GM19372 (cell line): ENCODE results near the gene BCL3.

ENCODE experiments used
- ATAC-seq: cut with Tn5 transposase; IDR thresholded peaks from one replicate; pipeline ENCODE4 v1.9.1; 2021; ENCODE audit warnings: mild to moderate bottlenecking, low read depth, moderate library complexity; ENCODE audit not compliant: unreplicated experiment

BCL3 gene

GRCh38 chr19:44782729-44783128 lies 34.2 kb downstream of the BCL3 start:
- ATAC-seq = no peak

- no peak for ATAC-seq
Observed at GRCh38 chr19:44783545-44783944, 35.0 kb downstream of the BCL3 start.

- ATAC-seq = no peak
Observed at GRCh38 chr19:44785271-44785670, 36.8 kb downstream of the BCL3 start.

GRCh38 chr19:44785993-44786392 lies 37.5 kb downstream of the BCL3 start:
- no peak for ATAC-seq

GRCh38 chr19:44788971-44789370 lies 40.5 kb downstream of the BCL3 start:
- no peak for ATAC-seq

GRCh38 chr19:44789943-44790483 lies 41.5 kb downstream of the BCL3 start:
- no peak for ATAC-seq

- no peak for ATAC-seq
Observed at GRCh38 chr19:44792281-44792680, 43.8 kb downstream of the BCL3 start.

- no peak for ATAC-seq
Observed at GRCh38 chr19:44794610-44795009, 46.1 kb downstream of the BCL3 start.

- no peak for ATAC-seq
Observed at GRCh38 chr19:44795398-44795987, 47.0 kb downstream of the BCL3 start.

GRCh38 chr19:44796701-44797115 lies 48.2 kb downstream of the BCL3 start:
- no peak for ATAC-seq

GRCh38 chr19:44799627-44800346 lies 51.3 kb downstream of the BCL3 start:
- ATAC-seq = no peak

- peak; percentile 79 for ATAC-seq
Observed at GRCh38 chr19:44800461-44800860, 52.0 kb downstream of the BCL3 start.

GRCh38 chr19:44803442-44804428 lies 55.2 kb downstream of the BCL3 start:
- ATAC-seq = no peak

- no peak for ATAC-seq
Observed at GRCh38 chr19:44806291-44806690, 57.8 kb downstream of the BCL3 start.

GRCh38 chr19:44807162-44807561 lies 58.7 kb downstream of the BCL3 start:
- no peak for ATAC-seq

- ATAC-seq = no peak
Observed at GRCh38 chr19:44807652-44808462, 59.3 kb downstream of the BCL3 start.

- ATAC-seq = no peak
Observed at GRCh38 chr19:44808463-44809371, 60.2 kb downstream of the BCL3 start, which contains the start of gene BCAM. TSS of gene BCAM (plus strand) at chr19:44809103. CDS start at chr19:44809125, 22 bp downstream.
